HG03520 (cell line): ENCODE measurements around the gene SMIM41.

Source experiments
- ATAC-seq: cut with Tn5 transposase; IDR thresholded peaks from one replicate; pipeline ENCODE4 v1.9.1; 2021; ENCODE audit warnings: mild to moderate bottlenecking, moderate library complexity; ENCODE audit not compliant: unreplicated experiment

Gene SMIM41

DNA sequence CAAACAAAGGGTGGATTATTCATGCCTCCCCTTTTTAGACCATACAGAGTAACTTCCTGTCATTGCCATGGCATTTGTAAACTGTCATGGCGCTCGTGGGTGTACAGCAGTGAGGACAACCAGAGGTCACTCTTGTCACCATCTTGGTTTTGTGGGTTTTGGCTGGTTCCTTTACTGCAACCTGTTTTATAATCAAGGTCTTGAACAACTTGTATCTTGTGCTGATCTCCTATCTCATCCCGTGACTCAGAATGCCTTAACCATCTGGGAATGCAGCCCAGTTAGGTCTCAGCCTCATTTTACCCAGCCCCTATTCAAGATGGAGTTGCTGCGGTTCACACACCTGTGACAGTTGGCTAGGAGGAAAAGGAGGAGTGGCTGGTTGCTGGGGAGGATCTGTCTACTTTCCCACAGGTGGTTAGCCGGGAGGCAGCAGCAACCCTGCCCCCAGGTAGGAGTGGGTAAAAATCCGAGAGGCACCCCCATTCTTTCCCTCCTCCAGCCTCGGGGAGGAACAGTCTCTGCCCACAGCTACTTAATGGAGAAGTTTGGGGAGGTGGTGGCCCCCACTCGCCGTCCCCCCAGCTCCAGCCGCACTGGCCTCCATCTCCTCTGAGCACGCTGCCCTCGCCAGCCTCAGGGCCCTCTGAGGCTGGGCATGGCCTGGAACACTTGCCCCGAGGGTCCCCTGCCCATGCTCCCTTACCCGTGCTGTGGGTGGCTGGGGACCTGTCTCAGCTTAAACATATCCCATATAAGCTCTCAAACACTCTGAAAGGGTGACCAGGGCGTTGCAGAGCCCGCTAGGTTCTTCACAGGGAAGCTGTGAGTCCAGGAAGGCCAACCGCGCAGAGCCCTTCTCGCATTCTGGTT lies 41.7 kb downstream of the SMIM41 start:
- ATAC-seq, result no peak

- ATAC-seq, result no peak
These were observed 42.5 kb downstream of the SMIM41 start for GRCh38 chr12:52121824-52122539.

DNA sequence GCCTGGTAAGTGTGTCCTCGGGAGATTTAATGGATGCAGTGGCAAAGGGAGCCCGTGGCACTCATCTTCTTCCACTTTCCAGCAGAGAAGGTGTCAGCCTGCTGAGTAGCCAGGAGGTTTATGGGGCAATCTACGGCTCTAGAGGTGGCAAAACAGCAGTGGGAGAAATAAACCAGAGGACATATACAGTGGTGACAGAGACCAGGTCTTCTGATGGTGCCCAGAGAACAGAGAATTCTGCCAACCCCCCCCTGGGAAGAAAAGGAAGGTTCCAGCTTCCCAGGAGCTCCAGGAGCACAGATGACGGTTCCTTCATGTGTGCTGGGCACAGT lies 43.0 kb downstream of the SMIM41 start:
- no peak for ATAC-seq

GRCh38 chr12:52122904-52123303 lies 43.4 kb downstream of the SMIM41 start:
- ATAC-seq, result no peak

GRCh38 chr12:52123487-52124186 lies 44.1 kb downstream of the SMIM41 start:
- no peak for ATAC-seq

GRCh38 chr12:52125476-52125900 lies 46.0 kb downstream of the SMIM41 start:
- ATAC-seq, result no peak

DNA sequence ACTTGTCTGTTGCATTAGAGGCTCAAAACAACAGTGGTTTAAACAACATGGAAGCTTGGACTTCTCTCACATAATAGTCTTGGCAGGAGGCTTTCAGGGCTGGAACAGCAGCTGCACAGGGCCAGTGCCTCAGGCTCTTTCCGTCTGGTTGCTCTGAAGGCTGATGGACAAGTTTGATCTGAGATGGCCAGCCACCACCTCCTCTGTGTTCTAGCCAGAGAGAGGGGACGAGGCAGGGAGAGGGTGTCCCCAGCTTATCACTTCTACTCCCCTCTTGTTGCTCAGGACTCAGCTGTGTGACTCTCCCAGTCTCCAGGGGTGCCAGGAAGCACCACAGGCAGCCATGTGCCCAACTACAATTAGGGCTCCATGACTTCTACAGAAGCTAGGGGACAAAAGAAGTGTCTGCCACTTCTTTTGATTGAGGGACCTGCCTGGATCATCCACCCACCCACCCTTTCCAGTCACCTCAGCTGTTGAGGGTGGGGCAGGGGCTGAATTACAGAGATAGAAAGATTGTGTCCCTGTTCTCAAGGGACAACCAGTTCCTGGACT lies 46.6 kb downstream of the SMIM41 start:
- no peak for ATAC-seq

DNA sequence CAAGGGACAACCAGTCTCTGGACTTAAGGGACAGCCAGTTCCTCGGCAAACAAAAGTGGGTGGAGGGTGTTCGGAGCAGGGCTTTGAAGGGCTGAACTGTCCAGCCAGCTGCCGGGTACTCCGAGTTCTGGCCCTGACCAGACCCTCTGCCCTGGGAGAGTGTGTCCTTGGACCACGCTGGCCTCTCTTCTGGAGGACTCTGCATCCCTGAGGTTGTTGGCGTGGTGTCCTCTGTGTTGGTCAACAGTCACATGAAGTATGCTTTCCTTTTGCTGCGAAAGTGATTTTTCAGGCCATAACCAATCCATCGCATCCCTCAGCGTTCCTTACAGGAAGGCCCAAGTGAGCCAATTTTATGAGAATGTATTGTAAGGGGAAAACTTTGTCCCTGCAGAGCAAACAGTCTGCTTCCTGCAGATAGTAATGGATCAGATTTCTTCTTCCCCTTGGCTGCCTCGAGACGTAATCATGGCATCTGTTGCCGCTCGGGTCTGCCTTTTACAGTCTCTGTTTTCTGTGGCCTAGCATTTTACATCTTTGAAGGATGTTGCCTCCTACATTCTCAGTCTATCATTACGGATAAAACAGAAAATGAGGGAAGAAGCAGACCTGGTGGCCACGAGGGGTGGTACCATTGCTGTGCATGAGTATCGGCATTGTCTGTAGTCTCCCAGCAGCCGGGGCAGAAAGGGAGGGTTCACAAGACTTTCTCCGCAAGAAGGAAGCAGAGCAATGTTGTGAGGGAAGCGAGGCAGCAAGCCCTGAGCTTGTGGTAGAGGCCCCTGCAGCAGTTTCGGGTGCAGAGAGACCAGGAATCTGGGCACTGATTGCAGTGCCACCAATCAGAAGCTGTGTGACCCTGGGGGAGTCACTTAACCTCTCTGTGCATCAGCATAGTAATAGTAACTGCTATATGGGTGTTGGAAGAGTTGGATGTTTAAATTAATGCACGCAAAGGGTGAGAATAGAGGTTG lies 47.4 kb downstream of the SMIM41 start:
- no peak for ATAC-seq

GRCh38 chr12:52127683-52128450 lies 48.4 kb downstream of the SMIM41 start:
- ATAC-seq, result no peak

- no peak for ATAC-seq
These were observed 51.2 kb downstream of the SMIM41 start for GRCh38 chr12:52130711-52131110.

DNA sequence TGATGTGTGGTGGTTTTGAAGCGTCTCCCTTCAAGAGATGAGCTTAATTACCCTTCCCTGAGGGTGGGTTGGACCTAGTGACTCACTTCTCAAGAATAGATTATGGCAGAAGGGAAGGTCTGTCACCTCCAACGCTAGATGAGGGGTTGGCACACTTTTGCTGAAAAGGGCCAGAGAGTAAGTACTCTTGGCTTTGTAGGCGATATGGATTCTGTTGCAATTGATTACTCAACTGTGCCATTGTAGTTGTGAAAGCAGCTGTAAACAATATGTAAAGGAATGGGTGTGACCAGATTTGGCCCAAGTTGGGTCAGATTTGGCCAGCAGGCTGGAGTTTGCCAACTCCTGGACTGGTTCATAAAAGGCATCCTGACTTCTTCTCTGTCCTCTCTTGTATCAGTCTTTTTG lies 53.3 kb downstream of the SMIM41 start:
- ATAC-seq, result no peak

DNA sequence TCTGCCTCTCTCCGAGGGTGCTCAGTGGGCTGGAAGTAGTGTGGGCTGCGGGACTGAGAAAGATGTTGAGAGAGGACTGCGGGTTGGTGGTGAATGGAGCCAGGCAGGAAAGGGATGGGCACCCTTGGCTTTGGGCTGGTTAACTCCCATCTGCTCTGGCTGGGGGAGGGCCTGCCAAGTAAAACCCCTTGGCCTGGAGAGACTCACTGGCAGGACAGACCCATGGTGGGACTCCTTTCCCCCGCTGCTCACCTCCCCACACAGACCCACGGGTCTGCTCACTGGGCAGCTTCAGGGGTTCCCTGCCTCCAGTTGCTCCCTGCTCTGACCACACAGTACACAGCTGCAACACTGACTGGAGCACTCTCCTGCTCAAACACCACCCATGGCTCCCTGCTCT lies 58.2 kb downstream of the SMIM41 start:
- no peak for ATAC-seq

DNA sequence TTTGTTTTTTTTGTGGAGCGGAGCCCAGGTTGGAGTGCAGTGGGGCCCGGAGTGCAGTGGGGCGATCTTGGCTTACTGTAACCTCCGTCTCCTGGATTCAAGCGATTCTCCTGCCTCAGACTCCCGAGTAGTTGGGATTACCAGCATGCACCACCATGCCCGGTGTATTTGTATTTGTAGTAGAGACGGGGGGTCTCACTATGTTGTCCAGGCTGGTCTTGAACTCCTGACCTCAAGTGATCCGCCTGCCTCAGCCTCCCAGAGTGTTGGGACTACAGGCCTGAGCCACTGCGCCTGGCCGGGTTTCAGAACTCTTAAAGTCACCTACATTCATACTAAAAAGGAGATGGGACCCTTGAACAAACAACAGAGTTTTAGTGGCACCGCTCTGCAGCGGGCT lies 59.6 kb downstream of the SMIM41 start:
- ATAC-seq, result no peak

- ATAC-seq, result no peak
These were observed 60.1 kb downstream of the SMIM41 start for GRCh38 chr12:52139579-52140062.

- ATAC-seq, result no peak
These were observed 61.8 kb downstream of the SMIM41 start for GRCh38 chr12:52141306-52141705.

DNA sequence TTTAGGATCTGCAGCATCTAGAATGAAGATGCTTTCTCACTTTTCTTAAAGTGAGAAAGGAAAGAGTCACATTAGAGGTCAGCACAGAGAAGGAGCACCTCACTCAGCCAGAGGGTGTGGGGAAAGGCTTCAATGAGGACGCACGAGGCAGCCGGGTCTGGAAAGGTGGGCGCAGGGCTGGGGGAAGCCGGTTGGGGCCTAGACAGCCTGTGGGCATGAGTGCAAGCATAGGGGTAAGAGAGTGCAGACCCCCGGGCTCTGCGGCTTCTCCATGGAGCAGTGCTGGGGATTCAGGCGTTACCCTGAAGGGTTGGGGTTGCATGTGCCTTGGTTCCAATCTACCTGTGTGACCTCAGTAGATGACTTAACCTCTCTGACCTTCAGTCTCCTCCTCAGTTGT lies 62.4 kb downstream of the SMIM41 start:
- no peak for ATAC-seq

DNA sequence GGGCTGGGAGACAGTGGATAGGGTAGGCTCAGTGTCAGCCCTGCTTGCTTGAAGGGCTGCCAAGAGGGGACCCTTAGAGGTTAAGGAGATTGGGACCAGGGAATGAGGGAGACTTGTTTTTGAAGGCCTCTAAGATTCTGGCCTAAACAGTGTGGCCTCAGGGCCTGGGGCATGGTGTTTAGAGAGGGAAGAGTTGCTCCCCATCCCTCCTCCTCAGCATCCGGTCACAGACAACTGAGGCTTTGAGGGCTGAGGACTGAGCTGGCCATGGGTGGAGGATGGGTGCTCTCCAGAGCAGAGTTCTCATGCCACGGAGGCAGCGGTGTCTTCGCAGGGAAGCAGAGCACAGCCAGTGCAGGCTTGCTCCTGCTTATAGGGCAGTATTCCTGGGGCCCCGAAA lies 62.9 kb downstream of the SMIM41 start:
- ATAC-seq, result no peak

- no peak for ATAC-seq
These were observed 65.2 kb downstream of the SMIM41 start for GRCh38 chr12:52144512-52145227.
